HCT116 (cell line): ENCODE results near the gene ZC3H8. TPM values are rescaled to one million over a fixed set of nuclear protein-coding genes. Genes with fewer than 3 reads are reported as not detected.

ENCODE experiments used
- ATAC-seq: fragments of 200-7000 bp; cut with Tn5 transposase; 2 replicates; pipeline ENCODE4 v1.9.1; 2020; ENCODE audit warnings: mild to moderate bottlenecking, moderate library complexity
- BruUV-seq: library from RNA; stranded (reverse); fragments of 400-500 nt; replicated peaks from 2 replicates; lab custom pipeline; 2021; lab: Mats Ljungman, UMichigan
- CTCF ChIA-PET: fragments of 300-600 bp; sonication (Branson Sonifier 250); formaldehyde crosslinking; loops from one replicate; lab custom pipeline; 2021; ENCODE audit warnings: antibody characterized with exemption; lab: Charles Lee
- POLR2A ChIA-PET: fragments of 300-600, 350-600 bp; sonication (Branson Sonifier 250); formaldehyde crosslinking; loops from one replicate; lab custom pipeline; 2021; ENCODE audit warnings: antibody characterized with exemption; lab: Charles Lee
- RAD21 ChIA-PET, 2 experiments: fragments of 300-600 bp; sonication (Branson Sonifier 250); formaldehyde crosslinking; loops; one replicate each; lab custom pipeline; 2023; ENCODE audit warnings: low total read pairs in 2 of 2; ENCODE audit not compliant: uncharacterized antibody in 2 of 2, unreplicated experiment in 2 of 2, low non-redundant PET in 1 of 2; lab: Charles Lee
- DNase-seq: peaks from one replicate; pipeline ENCODE4 v3.0.0-alpha.2; 2010; ENCODE audit warnings: low read depth, low spot score
- H2AFZ ChIP-seq: fragments of 200-600 bp; shearing (Covaris generic), sonication (generic); 2 replicates; pipeline ENCODE4 v1.6.1; 2017; ENCODE audit warnings: low read depth, mixed run types, mixed read lengths, antibody characterized with exemption, low read length; ENCODE audit not compliant: poor library complexity, severe bottlenecking
- H3K27ac ChIP-seq: 2 replicates; pipeline ENCODE4 v1.5.1; 2012; ENCODE audit warnings: low read depth, low read length
- H3K27me3 ChIP-seq: fragments of 200-600 bp; sonication (generic); 2 replicates; pipeline ENCODE4 v1.6.1; 2016; ENCODE audit warnings: mixed run types, low read length, mixed read lengths; ENCODE audit not compliant: insufficient read depth
- H3K36me3 ChIP-seq, 2 experiments: fragments of 200-500 bp in 1 of 2; fragments of 200-600 bp in 1 of 2; sonication (Bioruptor generic) in 1 of 2; sonication (generic) in 1 of 2; 2 replicates each; pipeline versions ENCODE4 v1.5.1 to v1.6.1; 2014 to 2016; ENCODE audit warnings: low read length in 2 of 2, inconsistent platforms in 1 of 2, mixed read lengths in 1 of 2, mixed run types in 1 of 2; ENCODE audit not compliant: insufficient read depth in 2 of 2, control insufficient read depth in 1 of 2
- H3K4me1 ChIP-seq, 2 experiments: fragments of 200-600 bp in 1 of 2; sonication (generic) in 1 of 2; 2 replicates each; pipeline versions ENCODE4 v1.5.1 to v1.6.1; 2012 to 2017; ENCODE audit warnings: low read length in 2 of 2, inconsistent platforms in 1 of 2, mild to moderate bottlenecking in 1 of 2, mixed read lengths in 1 of 2, mixed run types in 1 of 2, moderate library complexity in 1 of 2; ENCODE audit not compliant: insufficient read depth in 2 of 2, control insufficient read depth in 1 of 2
- H3K4me2 ChIP-seq: fragments of 200-600 bp; sonication (generic); 2 replicates; pipeline ENCODE4 v1.6.1; 2017; ENCODE audit warnings: mixed run types, low read length, mixed read lengths
- H3K4me3 ChIP-seq, 2 experiments: fragments of 200-600 bp in 1 of 2; sonication (generic) in 1 of 2; replicated peaks in 1 of 2; 2 replicates each; pipeline ENCODE4 v1.5.1; 2011 to 2016; ENCODE audit warnings: low read length in 2 of 2, control low read depth in 1 of 2, low read depth in 1 of 2, mild to moderate bottlenecking in 1 of 2, mixed read lengths in 1 of 2, mixed run types in 1 of 2
- H3K79me2 ChIP-seq: fragments of 200-600 bp; sonication (generic); 2 replicates; pipeline ENCODE4 v1.6.1; 2017; ENCODE audit warnings: mild to moderate bottlenecking, mixed run types, low read length, moderate library complexity, mixed read lengths; ENCODE audit not compliant: insufficient read depth
- H3K9ac ChIP-seq: fragments of 200-600 bp; sonication (generic); 2 replicates; pipeline ENCODE4 v1.6.1; 2016; ENCODE audit warnings: low read length, mixed read lengths
- H3K9me2 ChIP-seq: fragments of 200-600 bp; sonication (generic), shearing (Covaris generic); 2 replicates; pipeline ENCODE4 v1.6.1; 2017; ENCODE audit warnings: mixed run types, mild to moderate bottlenecking, moderate library complexity; ENCODE audit not compliant: insufficient read depth
- H3K9me3 ChIP-seq, 2 experiments: fragments of 200-500 bp in 1 of 2; fragments of 200-600 bp in 1 of 2; sonication (Bioruptor generic) in 1 of 2; sonication (generic) in 1 of 2; 2 replicates each; pipeline ENCODE4 v1.6.1; 2014 to 2017; ENCODE audit warnings: low read length in 2 of 2, mixed read lengths in 2 of 2, inconsistent platforms in 1 of 2, low read depth in 1 of 2, mild to moderate bottlenecking in 1 of 2, mixed run types in 1 of 2, moderate library complexity in 1 of 2; ENCODE audit not compliant: control insufficient read depth in 1 of 2, insufficient read depth in 1 of 2
- H4K20me1 ChIP-seq: fragments of 200-600 bp; sonication (generic), shearing (Covaris generic); 2 replicates; pipeline ENCODE4 v1.6.1; 2017; ENCODE audit warnings: mixed run types, mild to moderate bottlenecking, moderate library complexity; ENCODE audit not compliant: insufficient read depth
- ATF3 ChIP-seq: IDR thresholded peaks from 2 replicates; pipeline ENCODE4 v1.6.1; 2012
- CBX3 ChIP-seq: IDR thresholded peaks from 2 replicates; pipeline ENCODE4 v1.6.1; 2012; ENCODE audit warnings: low read depth
- CTCF ChIP-seq, 3 experiments: fragments of 200-600 bp in 1 of 3; sonication (generic) in 1 of 3; IDR thresholded peaks in 2 of 3; conservative IDR thresholded peaks in 1 of 3; 2 replicates each; pipeline ENCODE4 v1.5.1; 2012 to 2017; ENCODE audit warnings: low read depth in 2 of 3, low read length in 2 of 3, antibody characterized with exemption in 1 of 3, borderline replicate concordance in 1 of 3, control low read depth in 1 of 3, mild to moderate bottlenecking in 1 of 3, mixed read lengths in 1 of 3, mixed run types in 1 of 3, moderate library complexity in 1 of 3; ENCODE audit not compliant: insufficient read depth in 1 of 3
- EGR1 ChIP-seq: IDR thresholded peaks from 2 replicates; pipeline ENCODE4 v1.6.1; 2012; ENCODE audit warnings: low read depth
- ELF1 ChIP-seq: IDR thresholded peaks from 2 replicates; pipeline ENCODE4 v1.6.1; 2012; ENCODE audit warnings: low read depth, borderline replicate concordance
- EZH2 ChIP-seq: fragments of 200-600 bp; sonication (generic); IDR thresholded peaks from 2 replicates; pipeline ENCODE4 v1.6.1; 2017; ENCODE audit warnings: antibody characterized with exemption, mixed run types
- FOSL1 ChIP-seq: IDR thresholded peaks from 2 replicates; pipeline ENCODE4 v1.6.1; 2012; ENCODE audit warnings: low read depth
- JUND ChIP-seq: IDR thresholded peaks from 2 replicates; pipeline ENCODE4 v1.6.1; 2012
- MAX ChIP-seq: IDR thresholded peaks from 2 replicates; pipeline ENCODE4 v1.6.1; 2012
- POLR2A ChIP-seq: IDR thresholded peaks from 2 replicates; pipeline ENCODE4 v1.7.0; 2011; ENCODE audit warnings: borderline replicate concordance; ENCODE audit not compliant: insufficient read depth, insufficient read length; ENCODE audit errors: extremely low read depth
- POLR2AphosphoS5 ChIP-seq: IDR thresholded peaks from 2 replicates; pipeline ENCODE4 v1.6.1; 2011; ENCODE audit warnings: mild to moderate bottlenecking, low read depth, low read length, moderate library complexity
- RAD21 ChIP-seq: IDR thresholded peaks from 2 replicates; pipeline ENCODE4 v1.6.1; 2012; ENCODE audit warnings: low read depth, mild to moderate bottlenecking
- REST ChIP-seq: IDR thresholded peaks from 2 replicates; pipeline ENCODE4 v1.6.1; 2012; ENCODE audit warnings: low read depth
- SIN3A ChIP-seq: IDR thresholded peaks from 2 replicates; pipeline ENCODE4 v1.6.1; 2012; ENCODE audit warnings: low read depth
- SP1 ChIP-seq: IDR thresholded peaks from 2 replicates; pipeline ENCODE4 v1.6.1; 2012; ENCODE audit warnings: low read depth
- SRF ChIP-seq: IDR thresholded peaks from 2 replicates; pipeline ENCODE4 v1.6.1; 2012; ENCODE audit warnings: low read depth
- TCF7L2 ChIP-seq: IDR thresholded peaks from 2 replicates; pipeline ENCODE4 v1.7.0; 2011; ENCODE audit warnings: borderline replicate concordance, inconsistent platforms; ENCODE audit not compliant: insufficient read depth, insufficient read length; ENCODE audit errors: extremely low read depth
- ZBTB33 ChIP-seq: IDR thresholded peaks from 2 replicates; pipeline ENCODE4 v1.6.1; 2011; ENCODE audit warnings: mild to moderate bottlenecking, low read length, moderate library complexity; ENCODE audit not compliant: insufficient replicate concordance; ENCODE audit errors: extremely low read depth
- ZFX ChIP-seq: fragments of 450-650 bp; IDR thresholded peaks from 2 replicates; pipeline ENCODE4 v1.6.1; 2017
- ZNF274 ChIP-seq: fragments of 200-500 bp; sonication (Bioruptor generic); IDR thresholded peaks from 2 replicates; pipeline ENCODE4 v1.6.1; 2014; ENCODE audit warnings: mild to moderate bottlenecking, low read depth, low read length, inconsistent platforms
- intact Hi-C: fragments of 100-400 bp; cut with micrococcal nuclease; formaldehyde crosslinking; loops from 2 replicates; pipeline ENCODE4 v1.10.0; 2022
- total RNA-seq: library from RNA; stranded (reverse); gene quantifications from one replicate; pipeline ENCODE4 v1.2.1, GENCODE V29; 2021; ENCODE audit not compliant: unreplicated experiment

ZC3H8 gene
- total RNA-seq, 1 experiment from 2014 or later = 13.4 TPM

- BruUV-seq = no TSS peak
- DNase-seq (peak; percentile 95), ATAC-seq (peak; percentile 93)
- Histone ChIP-seq H3K79me2 (peaks cover 9% of the 10 kb centered on the region; the same call in 1 of the 2 replicates), H3K4me2 (peak within 1 kb of the TSS; percentile 98), H3K27ac (peak within 1 kb of the TSS; percentile 99), H3K9me3 (no peaks in the 10 kb centered on the region), H3K4me1 (peaks cover 5 to 12% of the 10 kb centered on the region in 2 experiments; a peak in 3 of 4 replicates), H2AFZ (peak within 1 kb of the TSS; percentile 85), H3K27me3 (no peaks in the 10 kb centered on the region), H3K36me3 (no peaks in the 10 kb centered on the region), H3K9ac (peak within 1 kb of the TSS; percentile 93), H4K20me1 (no peaks in the 10 kb centered on the region), H3K9me2 (no peaks in the 10 kb centered on the region), H3K4me3 (peak within 1 kb of the TSS; percentile 76 to 86)
- RAD21 ChIA-PET = interaction anchor here in 1 of 2 experiments (0.7 kb wide), 1 partner anchor 225 kb away, joined by 3 read pairs; no protein-coding TSS in a partner anchor
- POLR2A ChIA-PET = no interaction called here
- CTCF ChIA-PET = no interaction called here
- intact Hi-C loops = loop anchor here (10.0 kb wide), 1 partner anchor 391 kb away; the partner anchor contains the start of gene ANAPC1
- TF ChIP-seq SP1 (peak; percentile 98), REST (no peak), CTCF (IDR thresholded peaks at IDR 0.05 in 2 of 3, conservative IDR thresholded peaks at IDR 0.05 in 1 of 3; ENCODE audit: borderline replicate concordance in 1 of 3, insufficient read depth in 1 of 3, low read depth in 2 of 3, low read length in 2 of 3) (no peak; a peak in 1 of 6 replicates), FOSL1 (peak; percentile 33; the same call in 1 of the 2 replicates), JUND (peak; percentile 87), TCF7L2 (peak; percentile 73), ATF3 (no peak), POLR2A (peak; percentile 76), POLR2AphosphoS5 (peak; percentile 95), ELF1 (no peak), ZFX (peak; percentile 33; the same call in 1 of the 2 replicates), CBX3 (peak; percentile 96), EZH2 (no peak), SRF (peak; percentile 59; the same call in 1 of the 2 replicates), RAD21 (no peak), MAX (peak; percentile 90; the same call in 1 of the 2 replicates), EGR1 (peak; percentile 86), ZBTB33 (peak; percentile 65), SIN3A (peak; percentile 97), ZNF274 (no peak)
Observed at GRCh38 chr2:112275311-112275886, 20.6 kb upstream of the ZC3H8 start, which contains the start of gene ZC3H6. Gene ZC3H6, plus strand, starts transcription at chr2:112275597. Its CDS starts 398 bp downstream, at chr2:112275995.
